ENCODE measurements around the gene RFTN1.
"Not testable (repeated sequence)": the region's sequence is repeated elsewhere in the genome, so short reads cannot be mapped to it uniquely, and the experiment has no call there.

RFTN1 gene

GRCh38 chr3:16496008-16496407, 17.5 kb downstream of the RFTN1 start:
- H3K27me3 Mint-ChIP-seq, result no peaks in the 10 kb centered on the region
- peaks cover 51% of the 10 kb centered on the region for H3K36me3 Mint-ChIP-seq (ENCODE audit: low read depth)
- peaks cover 15% of the 10 kb centered on the region for H3K9me3 Mint-ChIP-seq
- intact Hi-C loops (cut with micrococcal nuclease), result no loop called here
- peaks cover 44% of the 10 kb centered on the region for H3K4me1 Mint-ChIP-seq (ENCODE audit: low read depth)
- H3K27ac Mint-ChIP-seq, result no peak overlapping the region
- H3K4me3 Mint-ChIP-seq, result no peak overlapping the region

GRCh38 chr3:16494814-16495431, 18.6 kb downstream of the RFTN1 start:
- peaks cover 44% of the 10 kb centered on the region for H3K4me1 Mint-ChIP-seq (ENCODE audit: low read depth)
- H3K4me3 Mint-ChIP-seq, result no peak overlapping the region
- intact Hi-C loops (cut with micrococcal nuclease), result no loop called here
- H3K27ac Mint-ChIP-seq, result no peak overlapping the region
- H3K9me3 Mint-ChIP-seq, result peaks cover 10% of the 10 kb centered on the region
- H3K36me3 Mint-ChIP-seq (ENCODE audit: low read depth), result peaks cover 50% of the 10 kb centered on the region
- H3K27me3 Mint-ChIP-seq, result no peaks in the 10 kb centered on the region

- peaks cover 52% of the 10 kb centered on the region for H3K36me3 Mint-ChIP-seq (ENCODE audit: low read depth)
- peaks cover 43% of the 10 kb centered on the region for H3K4me1 Mint-ChIP-seq (ENCODE audit: low read depth)
- no peak overlapping the region for H3K27ac Mint-ChIP-seq
Observed at GRCh38 chr3:16494094-16494493, 19.4 kb downstream of the RFTN1 start.

GRCh38 chr3:16490062-16490619, 23.4 kb downstream of the RFTN1 start:
- intact Hi-C loops (cut with micrococcal nuclease), result no loop called here
- Mint-ChIP-seq H3K4me3 (no peak overlapping the region), H3K27ac (no peak overlapping the region), H3K4me1 (ENCODE audit: low read depth) (peaks cover 23% of the 10 kb centered on the region), H3K27me3 (no peaks in the 10 kb centered on the region), H3K9me3 (no peaks in the 10 kb centered on the region), H3K36me3 (ENCODE audit: low read depth) (peaks cover 79% of the 10 kb centered on the region)

More at GRCh38 chr3:16494094-16494493, 19.4 kb downstream of the RFTN1 start:
- Mint-ChIP-seq H3K4me3 (no peak overlapping the region), H3K9me3 (peaks cover 4% of the 10 kb centered on the region), H3K27me3 (no peaks in the 10 kb centered on the region)
- intact Hi-C loops (cut with micrococcal nuclease), result no loop called here

GRCh38 chr3:16489326-16490061, 24.0 kb downstream of the RFTN1 start:
- H3K27ac Mint-ChIP-seq; H3K9me3 Mint-ChIP-seq; intact Hi-C loops (cut with micrococcal nuclease); H3K4me3 Mint-ChIP-seq; H3K27me3 Mint-ChIP-seq: not testable (repeated sequence)
- Mint-ChIP-seq H3K4me1 (ENCODE audit: low read depth) (peaks cover 19% of the 10 kb centered on the region), H3K36me3 (ENCODE audit: low read depth) (peaks cover 83% of the 10 kb centered on the region)

GRCh38 chr3:16488637-16489036, 24.9 kb downstream of the RFTN1 start:
- peaks cover 21% of the 10 kb centered on the region for H3K4me1 Mint-ChIP-seq (ENCODE audit: low read depth)
- H3K27me3 Mint-ChIP-seq, result no peaks in the 10 kb centered on the region
- peaks cover 86% of the 10 kb centered on the region for H3K36me3 Mint-ChIP-seq (ENCODE audit: low read depth)
- intact Hi-C loops (cut with micrococcal nuclease), result no loop called here
- H3K4me3 Mint-ChIP-seq, result no peak overlapping the region
- no peaks in the 10 kb centered on the region for H3K9me3 Mint-ChIP-seq
- no peak overlapping the region for H3K27ac Mint-ChIP-seq

GRCh38 chr3:16487511-16488175, 25.9 kb downstream of the RFTN1 start:
- Mint-ChIP-seq H3K4me3 (no peak overlapping the region), H3K4me1 (ENCODE audit: low read depth) (peaks cover 30% of the 10 kb centered on the region), H3K9me3 (no peaks in the 10 kb centered on the region), H3K27me3 (no peaks in the 10 kb centered on the region), H3K36me3 (ENCODE audit: low read depth) (peaks cover 76% of the 10 kb centered on the region), H3K27ac (no peak overlapping the region)
- intact Hi-C loops (cut with micrococcal nuclease), result no loop called here

GRCh38 chr3:16486951-16487480, 26.5 kb downstream of the RFTN1 start:
- Mint-ChIP-seq H3K4me3 (no peak overlapping the region), H3K27me3 (no peaks in the 10 kb centered on the region), H3K36me3 (ENCODE audit: low read depth) (peaks cover 70% of the 10 kb centered on the region), H3K4me1 (ENCODE audit: low read depth) (peaks cover 37% of the 10 kb centered on the region), H3K27ac (no peak overlapping the region), H3K9me3 (no peaks in the 10 kb centered on the region)
- intact Hi-C loops (cut with micrococcal nuclease), result no loop called here

- intact Hi-C loops (cut with micrococcal nuclease), result no loop called here
- Mint-ChIP-seq H3K27me3 (no peaks in the 10 kb centered on the region), H3K27ac (no peak overlapping the region), H3K4me3 (no peak overlapping the region), H3K9me3 (no peaks in the 10 kb centered on the region), H3K4me1 (ENCODE audit: low read depth) (peaks cover 45% of the 10 kb centered on the region), H3K36me3 (ENCODE audit: low read depth) (peaks cover 62% of the 10 kb centered on the region)
Observed at GRCh38 chr3:16486201-16486600, 27.3 kb downstream of the RFTN1 start.

- Mint-ChIP-seq H3K27me3 (no peaks in the 10 kb centered on the region), H3K4me3 (no peak overlapping the region), H3K4me1 (ENCODE audit: low read depth) (peaks cover 48% of the 10 kb centered on the region), H3K27ac (no peak overlapping the region), H3K36me3 (ENCODE audit: low read depth) (peaks cover 55% of the 10 kb centered on the region), H3K9me3 (no peaks in the 10 kb centered on the region)
- intact Hi-C loops (cut with micrococcal nuclease), result no loop called here
Observed at GRCh38 chr3:16485395-16485992, 28.0 kb downstream of the RFTN1 start.

- Mint-ChIP-seq H3K4me3 (no peak overlapping the region), H3K36me3 (ENCODE audit: low read depth) (peaks cover 51% of the 10 kb centered on the region), H3K27ac (no peak overlapping the region), H3K4me1 (ENCODE audit: low read depth) (peaks cover 48% of the 10 kb centered on the region), H3K9me3 (no peaks in the 10 kb centered on the region), H3K27me3 (no peaks in the 10 kb centered on the region)
- intact Hi-C loops (cut with micrococcal nuclease), result no loop called here
Observed at GRCh38 chr3:16484984-16485383, 28.5 kb downstream of the RFTN1 start.

- H3K27me3 Mint-ChIP-seq, result no peaks in the 10 kb centered on the region
- no peaks in the 10 kb centered on the region for H3K9me3 Mint-ChIP-seq
- intact Hi-C loops (cut with micrococcal nuclease), result no loop called here
- H3K27ac Mint-ChIP-seq, result no peak overlapping the region
- peaks cover 48% of the 10 kb centered on the region for H3K4me1 Mint-ChIP-seq (ENCODE audit: low read depth)
- peaks cover 49% of the 10 kb centered on the region for H3K36me3 Mint-ChIP-seq (ENCODE audit: low read depth)
- H3K4me3 Mint-ChIP-seq, result no peak overlapping the region
Observed at GRCh38 chr3:16484216-16484615, 29.3 kb downstream of the RFTN1 start.

GRCh38 chr3:16482770-16483531, 30.5 kb downstream of the RFTN1 start:
- Mint-ChIP-seq H3K9me3 (no peaks in the 10 kb centered on the region), H3K27me3 (no peaks in the 10 kb centered on the region), H3K36me3 (ENCODE audit: low read depth) (peaks cover 38% of the 10 kb centered on the region), H3K27ac (peak overlapping the region; percentile 75), H3K4me1 (ENCODE audit: low read depth) (peaks cover 48% of the 10 kb centered on the region), H3K4me3 (peak overlapping the region; percentile 40)
- intact Hi-C loops (cut with micrococcal nuclease), result no loop called here

Data from dendritic cell treated with granulocyte-macrophage colony-stimulating factor and Interleukin-4, amounts not matched to agents 40 ng/mL and 50 ng/mL, for 4 days (primary cell).